Upper lobe of right lung (tissue), 1 donor: ENCODE data around the gene CMIP. TPM values are rescaled to one million over a fixed set of nuclear protein-coding genes. Genes with fewer than 3 reads are reported as not detected.

ENCODE experiments used
- ATAC-seq: fragments of 200-7000 bp; cut with Tn5 transposase; one replicate; pipeline ENCODE4 v1.9.1; 2020; ENCODE audit warnings: mild to moderate bottlenecking, moderate library complexity
- DNase-seq: peaks from one replicate; pipeline ENCODE4 v3.0.0-alpha.2; 2020
- H3K27ac ChIP-seq: fragments of 200-600 bp; one replicate; pipeline ENCODE4 v1.8.0; 2022
- H3K27me3 ChIP-seq: fragments of 200-600 bp; one replicate; pipeline ENCODE4 v1.8.0; 2022; ENCODE audit warnings: mild to moderate bottlenecking
- H3K36me3 ChIP-seq: fragments of 200-600 bp; one replicate; pipeline ENCODE4 v1.8.0; 2022
- H3K4me1 ChIP-seq: fragments of 200-600 bp; one replicate; pipeline ENCODE4 v1.8.0; 2022
- H3K4me3 ChIP-seq: fragments of 200-600 bp; one replicate; pipeline ENCODE4 v1.8.0; 2022; ENCODE audit warnings: mild to moderate bottlenecking
- H3K9me3 ChIP-seq: fragments of 200-600 bp; one replicate; pipeline ENCODE4 v1.8.0; 2022
- CTCF ChIP-seq: fragments of 200-600 bp; IDR thresholded peaks from one replicate; pipeline ENCODE4 v1.8.0; 2022; ENCODE audit warnings: antibody characterized with exemption
- intact Hi-C: fragments of 100-400 bp; cut with DNase I; formaldehyde crosslinking; loops from one replicate; pipeline ENCODE4 v1.11.0; 2022
- total RNA-seq: library from RNA; stranded (reverse); fragmentation: NEBNext Ultra II Directional; extraction: Animal tissue kit (Norgen Biotek cat#: 25700); gene quantifications from one replicate; pipeline ENCODE4 v1.2.1, GENCODE V29; 2021
- donor health status: DM: no; HTN: yes; CAD: no; lungs with severe emphysema.

Gene CMIP
- total RNA-seq, 1 donor from 2014 or later = 73.8 TPM

- Histone ChIP-seq H3K27ac (no peak overlapping the region), H3K36me3 (peaks cover 15% of the 10 kb centered on the region), H3K27me3 (no peaks in the 10 kb centered on the region), H3K4me1 (peaks cover 13% of the 10 kb centered on the region), H3K9me3 (no peaks in the 10 kb centered on the region), H3K4me3 (no peak overlapping the region)
- no peak for TF ChIP-seq CTCF
- ATAC-seq = peak; percentile 78
- intact Hi-C loops = no loop called here
- DNase-seq = peak; percentile 81
Measured at GRCh38 chr16:81650982-81651562, 206.5 kb downstream of the CMIP start.

- no peaks in the 10 kb centered on the region for H3K27me3 ChIP-seq
- no peaks in the 10 kb centered on the region for H3K9me3 ChIP-seq
- ATAC-seq = no peak
- intact Hi-C loops = no loop called here
- H3K4me1 ChIP-seq = peaks cover 13% of the 10 kb centered on the region
- no peak overlapping the region for H3K27ac ChIP-seq
- no peak for TF ChIP-seq CTCF
- peaks cover 15% of the 10 kb centered on the region for H3K36me3 ChIP-seq
- DNase-seq = no peak
- no peak overlapping the region for H3K4me3 ChIP-seq
Measured at GRCh38 chr16:81651758-81652718, 207.4 kb downstream of the CMIP start.

- no peak for TF ChIP-seq CTCF
- DNase-seq (no peak), ATAC-seq (no peak)
- Histone ChIP-seq H3K27ac (no peak overlapping the region), H3K36me3 (peaks cover 18% of the 10 kb centered on the region), H3K9me3 (no peaks in the 10 kb centered on the region), H3K4me1 (peaks cover 13% of the 10 kb centered on the region), H3K4me3 (no peak overlapping the region), H3K27me3 (no peaks in the 10 kb centered on the region)
- intact Hi-C loops = no loop called here
Measured at GRCh38 chr16:81652798-81653505, 208.3 kb downstream of the CMIP start.

- ATAC-seq (no peak), DNase-seq (no peak)
- intact Hi-C loops = no loop called here
- H3K36me3 ChIP-seq = peaks cover 30% of the 10 kb centered on the region
- no peak for TF ChIP-seq CTCF
- H3K9me3 ChIP-seq = no peaks in the 10 kb centered on the region
- no peak overlapping the region for H3K27ac ChIP-seq
- no peaks in the 10 kb centered on the region for H3K27me3 ChIP-seq
- no peak overlapping the region for H3K4me3 ChIP-seq
- peaks cover 9% of the 10 kb centered on the region for H3K4me1 ChIP-seq
Measured at GRCh38 chr16:81654346-81654745, 209.7 kb downstream of the CMIP start.

GRCh38 chr16:81655469-81656162, 211.0 kb downstream of the CMIP start:
- peak; percentile 33 for ATAC-seq
- intact Hi-C loops = no loop called here
- Histone ChIP-seq H3K4me1 (peaks cover 4% of the 10 kb centered on the region), H3K9me3 (no peaks in the 10 kb centered on the region), H3K27ac (no peak overlapping the region), H3K4me3 (no peak overlapping the region), H3K27me3 (no peaks in the 10 kb centered on the region), H3K36me3 (peaks cover 39% of the 10 kb centered on the region)
- no peak for TF ChIP-seq CTCF
- DNase-seq = no peak
